Dedifferentiated amniotic fluid mesenchymal stem cell (primary cell): ENCODE results near the gene CELSR1.
"Not testable (repeated sequence)": the region's sequence is repeated elsewhere in the genome, so short reads cannot be mapped to it uniquely, and the experiment has no call there.

Experiments
- DNase-seq: peaks from one replicate; pipeline ENCODE4 v3.0.0-alpha.2; 2016; ENCODE audit errors: extremely low spot score

The CELSR1 gene

DNA sequence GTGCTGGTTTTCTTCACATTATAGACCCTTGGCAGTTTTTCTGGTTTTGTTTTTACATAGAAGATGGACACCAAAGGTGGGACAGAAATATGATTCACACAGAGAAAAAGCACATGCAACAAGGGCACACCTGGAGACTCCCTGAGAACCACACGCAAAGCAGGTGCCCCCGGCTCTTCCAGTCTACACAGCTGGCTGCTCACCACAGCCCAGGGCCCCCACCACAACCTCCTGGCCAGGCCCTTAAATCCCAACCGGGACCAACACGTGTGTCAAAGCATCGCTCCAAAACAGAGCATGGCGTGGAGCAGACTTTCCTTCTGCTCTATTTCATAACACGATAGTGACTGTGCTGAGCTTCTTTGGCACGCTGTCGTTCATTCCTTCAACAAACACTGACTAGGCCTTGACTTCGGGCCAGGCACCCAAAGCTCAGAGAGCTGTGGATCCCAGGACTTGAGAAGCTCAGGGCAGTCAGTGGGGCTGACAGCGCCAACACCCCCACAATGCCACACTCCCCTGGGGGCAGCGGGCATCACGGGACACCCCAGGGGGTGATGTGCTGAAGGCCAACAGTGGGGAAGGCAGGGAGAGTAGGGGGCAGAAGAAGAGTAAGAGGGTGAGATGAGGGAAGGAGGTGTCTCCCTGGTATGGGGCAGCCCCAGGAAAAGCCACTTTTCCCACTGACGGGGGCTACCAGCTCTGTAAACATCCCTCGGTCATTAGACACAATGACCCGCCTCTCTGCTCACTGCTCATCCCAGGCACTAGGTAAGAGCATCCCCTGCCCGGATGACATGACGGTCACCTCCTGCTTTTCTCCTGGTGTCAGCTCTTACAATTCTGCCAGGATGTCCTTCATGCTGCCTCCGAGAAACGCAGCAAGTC lies 26.0 kb downstream of the CELSR1 start:
- no peak for DNase-seq

DNA sequence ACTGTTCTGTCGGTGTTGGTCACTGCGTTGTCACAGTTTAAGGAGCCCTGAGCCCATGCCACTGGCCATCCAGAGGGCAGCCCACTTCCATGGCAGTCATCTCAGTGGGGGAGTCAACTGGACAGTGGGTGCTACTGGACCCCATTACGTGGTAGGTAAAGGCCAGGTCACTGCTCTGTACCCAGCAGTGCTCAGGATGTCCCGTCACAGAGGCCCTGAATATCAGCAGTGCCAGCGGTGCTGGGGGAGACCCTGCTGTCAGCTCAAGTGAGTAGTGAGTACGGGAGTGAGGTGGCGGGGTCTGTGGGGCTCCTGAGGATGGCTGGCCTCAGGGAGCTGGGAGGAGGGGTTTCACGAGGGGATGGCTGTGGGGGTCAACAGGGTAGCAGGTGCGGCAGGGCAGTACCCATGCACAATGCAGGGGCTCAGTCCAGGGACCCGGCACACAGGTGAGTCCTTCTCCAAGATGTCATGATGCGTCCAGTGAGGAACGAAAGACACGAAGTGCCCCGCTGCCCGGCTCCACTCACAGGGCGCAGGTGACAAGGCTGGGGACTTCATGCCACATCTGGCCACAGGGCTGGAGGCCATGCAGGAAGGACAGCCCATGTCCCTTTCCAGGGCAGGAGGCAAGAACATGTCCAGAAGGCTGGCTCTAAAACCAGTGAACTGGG lies 27.9 kb downstream of the CELSR1 start:
- DNase-seq = no peak

DNA sequence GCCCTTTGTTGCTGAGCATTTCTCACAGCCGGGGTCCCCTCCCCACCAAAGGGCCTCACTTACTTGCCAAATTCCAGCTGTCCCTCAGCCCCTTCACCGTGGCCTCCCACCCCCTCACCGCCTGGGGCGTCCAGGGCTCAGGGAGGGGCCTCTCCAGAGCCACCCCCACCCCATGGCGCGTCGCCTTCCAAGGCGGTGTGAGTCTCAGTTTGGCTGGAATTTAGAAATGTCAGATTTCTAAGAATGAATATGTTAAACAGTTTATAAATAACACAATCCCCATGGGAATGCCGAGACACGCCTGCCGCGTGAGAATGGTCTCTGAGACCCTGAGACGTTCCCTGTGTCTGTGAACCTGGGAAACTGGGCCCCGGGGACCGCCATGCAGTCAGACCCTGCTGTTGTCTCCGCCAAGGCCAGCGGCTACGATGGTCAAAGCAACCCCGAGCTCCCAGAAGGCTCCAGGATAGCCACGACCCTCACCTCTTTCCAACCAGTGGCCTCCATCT lies 28.9 kb downstream of the CELSR1 start:
- DNase-seq = no peak

DNA sequence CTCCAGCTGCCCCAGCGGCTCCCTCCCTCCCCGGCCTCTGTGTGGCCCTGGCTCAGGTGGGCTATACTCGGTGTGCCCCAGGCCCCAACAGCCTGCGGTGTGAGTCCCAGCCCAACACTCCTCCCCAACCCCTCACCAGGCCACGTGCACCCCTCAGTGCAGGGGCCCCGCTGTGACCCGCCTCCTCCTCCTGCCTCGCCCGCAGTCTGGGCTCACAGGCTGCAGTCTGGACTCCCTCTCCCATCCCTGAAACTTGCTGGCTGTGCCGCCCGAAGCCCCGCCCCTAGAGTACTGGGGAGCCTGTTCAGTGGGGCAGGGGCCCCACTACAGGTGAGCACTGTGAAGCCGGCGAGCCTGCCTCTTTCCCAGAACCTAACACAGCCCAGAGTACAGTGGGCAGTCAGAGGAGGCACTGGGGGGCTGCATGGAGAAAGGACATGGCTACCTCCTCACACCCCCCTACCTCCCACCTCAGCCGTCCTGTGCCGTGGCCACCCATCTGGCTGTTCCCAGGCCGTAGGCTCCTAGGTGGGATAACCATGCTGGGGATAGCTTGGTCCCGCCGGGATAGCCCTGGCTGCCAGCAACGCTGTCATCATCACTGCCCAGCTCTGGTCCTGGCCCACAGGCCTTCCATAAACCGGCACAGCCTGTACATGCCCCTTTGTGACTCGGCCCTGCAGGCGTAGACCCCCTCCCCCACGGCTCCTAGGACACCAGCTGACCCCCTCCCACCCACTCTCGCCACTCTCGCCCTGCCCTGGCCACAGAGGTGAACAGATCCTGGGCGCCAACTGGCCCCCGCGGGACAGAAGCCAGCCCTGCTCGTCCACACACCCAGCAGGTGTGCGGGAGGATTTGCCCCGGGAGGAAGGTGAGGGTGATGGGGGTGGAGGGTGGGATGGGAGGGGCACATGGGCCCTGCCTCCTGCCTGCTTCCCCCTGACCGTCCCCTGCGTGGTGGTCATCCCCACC lies 29.7 kb downstream of the CELSR1 start:
- no peak for DNase-seq

DNA sequence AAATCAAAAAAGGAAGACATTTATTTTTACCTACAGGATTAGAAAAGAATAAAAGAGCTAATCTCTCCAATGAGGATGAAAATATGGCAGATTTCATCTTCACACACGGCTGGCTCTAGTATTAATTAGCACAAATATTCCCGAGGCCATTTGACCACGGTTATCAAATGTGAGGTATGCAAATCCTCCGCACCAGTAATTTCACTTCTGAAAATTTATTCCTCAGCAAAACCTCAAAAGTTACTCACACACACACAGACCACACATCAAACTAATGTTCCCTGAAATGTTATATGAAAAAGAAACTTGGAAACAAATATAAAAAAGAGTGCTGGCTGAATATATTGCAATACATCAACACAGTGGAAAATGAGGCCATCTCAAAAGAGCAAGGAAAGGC lies 32.8 kb downstream of the CELSR1 start:
- DNase-seq = no peak

DNA sequence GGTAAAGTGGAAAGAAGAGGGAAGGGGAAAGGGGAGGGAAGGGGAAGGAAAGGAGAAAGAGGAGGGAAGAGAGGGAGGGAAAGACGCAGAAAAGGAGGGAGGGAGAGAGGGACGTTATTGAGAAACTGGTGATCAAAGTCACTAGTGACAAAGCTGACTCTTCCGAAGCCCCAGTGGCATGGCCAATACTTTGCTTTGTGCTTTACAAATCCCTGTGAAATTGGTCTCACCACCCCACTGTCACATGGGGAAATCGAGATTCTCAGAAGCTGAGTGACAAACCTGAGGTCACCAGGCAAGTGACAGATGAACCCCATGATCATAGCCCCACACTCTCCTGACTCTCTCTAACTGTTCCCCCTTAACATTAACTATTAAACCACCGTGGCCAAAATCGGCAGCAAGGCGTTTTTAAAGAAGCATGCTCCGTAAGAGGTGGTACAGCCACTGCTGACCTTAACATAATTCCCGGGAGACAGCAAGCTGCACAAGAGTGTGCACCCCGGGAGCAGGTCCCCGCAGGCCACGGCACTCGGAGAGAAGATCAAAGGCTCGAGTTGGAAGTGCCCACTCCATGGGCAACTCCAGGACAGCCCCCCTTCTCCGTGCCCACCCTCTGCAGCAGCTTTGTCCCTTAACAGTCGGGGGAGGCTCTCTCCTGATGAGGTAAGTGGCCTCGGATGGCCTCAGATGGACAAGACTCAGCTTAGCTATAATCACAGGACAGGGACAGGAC lies 34.8 kb downstream of the CELSR1 start:
- no peak for DNase-seq

DNA sequence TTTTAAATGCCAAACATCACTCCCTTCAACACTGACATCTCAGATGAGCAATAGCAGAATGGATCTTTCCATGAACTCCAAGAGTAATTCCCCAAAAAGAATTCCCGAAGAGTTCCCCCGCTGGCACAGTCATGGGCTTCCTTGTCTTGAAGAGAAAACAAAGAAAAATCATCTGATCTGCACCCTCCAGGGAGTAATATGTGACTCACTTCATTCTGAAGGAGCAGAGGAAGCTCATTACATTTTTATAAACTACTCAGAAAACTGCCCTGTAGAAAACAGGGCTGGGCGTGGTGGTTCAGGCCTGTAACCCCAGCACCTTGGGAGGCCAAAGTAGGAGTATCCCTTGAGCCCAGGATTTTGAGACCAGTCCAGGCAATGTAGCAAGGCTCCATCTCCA lies 35.7 kb downstream of the CELSR1 start:
- peak; percentile 52 for DNase-seq

DNA sequence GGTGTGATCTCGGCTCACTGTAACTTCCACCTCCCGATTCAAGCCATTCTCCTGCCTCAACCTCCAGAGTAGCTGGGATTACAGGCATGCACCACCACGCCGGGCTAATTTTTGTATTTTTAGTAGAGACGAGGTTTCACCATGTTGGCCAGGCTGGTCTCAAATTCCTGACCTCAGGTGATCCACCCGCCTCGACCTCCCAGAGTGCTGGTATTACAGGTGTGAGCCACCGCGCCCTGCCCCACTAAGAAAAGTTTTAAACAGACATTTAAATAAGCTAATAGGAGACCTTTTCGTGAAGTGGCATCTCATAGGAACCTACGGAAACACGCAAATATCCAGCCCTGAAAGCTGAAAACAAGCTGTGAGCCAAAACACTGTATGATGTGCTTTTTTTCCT lies 36.2 kb downstream of the CELSR1 start:
- DNase-seq = not testable (repeated sequence)

DNA sequence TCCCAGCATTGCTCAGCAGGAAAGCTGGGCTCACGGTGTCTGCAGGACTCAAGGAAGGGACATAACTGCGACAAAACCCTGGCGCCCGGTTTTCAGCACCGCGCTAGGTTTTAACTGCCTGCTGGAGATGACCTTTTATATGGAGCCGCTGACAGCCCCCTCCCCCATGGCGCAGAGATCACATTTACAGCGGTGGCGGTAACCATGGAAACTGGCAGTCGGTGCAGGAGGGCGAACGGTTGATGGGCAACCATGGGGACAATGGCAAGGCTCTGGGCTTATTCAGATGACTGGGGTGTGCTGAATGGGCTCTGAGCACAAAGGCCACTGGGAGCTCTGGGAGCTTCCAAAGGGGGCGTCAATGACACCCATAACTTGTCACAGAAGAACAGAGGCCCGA lies 37.2 kb downstream of the CELSR1 start:
- DNase-seq = no peak

DNA sequence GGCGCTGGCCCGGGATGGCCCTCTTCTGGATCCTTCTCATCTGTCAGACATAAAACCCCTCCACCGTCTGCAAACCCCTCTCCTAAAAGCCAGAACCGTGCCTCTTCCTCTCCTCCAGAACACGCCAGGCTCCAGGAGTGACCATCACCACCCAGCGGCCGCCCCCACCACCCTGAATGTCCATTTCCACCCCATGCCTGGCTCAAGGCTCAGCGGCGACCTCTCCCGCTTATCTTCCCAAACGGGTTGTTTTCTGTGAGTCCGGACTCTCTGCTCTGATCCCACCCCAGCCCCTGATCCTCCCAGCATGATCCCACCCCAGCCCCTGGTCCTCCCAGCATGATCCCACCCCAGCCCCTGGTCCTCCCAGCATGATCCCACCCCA lies 37.6 kb downstream of the CELSR1 start:
- DNase-seq = no peak

DNA sequence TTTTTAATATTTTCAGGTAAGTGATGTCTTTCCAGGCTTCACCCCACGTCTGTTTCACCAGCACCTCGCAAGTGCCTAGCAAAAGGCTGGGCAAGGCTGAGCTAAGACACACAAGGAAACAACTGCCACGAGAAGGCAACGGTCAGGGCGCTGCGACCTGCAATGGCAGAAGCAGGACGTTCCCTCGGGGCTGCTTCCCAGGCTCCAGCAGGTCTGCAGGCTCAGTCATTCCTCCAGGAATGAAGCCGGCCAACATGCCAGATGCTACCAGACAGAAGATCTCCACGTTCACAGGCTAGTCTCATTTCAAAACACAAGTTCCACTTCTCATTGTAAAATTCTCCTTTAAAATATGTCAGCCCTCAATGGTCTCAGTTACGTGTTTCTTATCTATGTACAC lies 45.5 kb downstream of the CELSR1 start:
- no peak for DNase-seq

DNA sequence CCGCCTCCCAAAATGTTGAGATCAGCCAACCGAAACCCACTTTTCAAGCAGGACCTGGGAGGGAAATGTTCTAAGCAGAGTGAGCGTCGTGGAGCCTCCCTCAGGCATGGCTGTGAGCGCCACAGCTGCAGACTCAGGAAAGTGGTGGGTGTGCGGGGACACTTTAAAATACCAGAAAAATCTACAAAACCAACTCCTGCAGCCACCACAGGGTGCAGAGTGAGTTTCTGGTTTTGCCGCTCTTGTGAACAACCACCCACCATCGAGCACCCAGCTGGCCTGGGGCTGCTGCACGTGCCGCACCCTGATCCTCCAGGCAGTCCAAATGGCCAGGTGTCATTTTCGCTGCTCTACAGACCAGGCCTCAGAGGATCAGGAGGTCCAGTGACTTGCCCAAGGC lies 46.9 kb downstream of the CELSR1 start:
- no peak for DNase-seq

DNA sequence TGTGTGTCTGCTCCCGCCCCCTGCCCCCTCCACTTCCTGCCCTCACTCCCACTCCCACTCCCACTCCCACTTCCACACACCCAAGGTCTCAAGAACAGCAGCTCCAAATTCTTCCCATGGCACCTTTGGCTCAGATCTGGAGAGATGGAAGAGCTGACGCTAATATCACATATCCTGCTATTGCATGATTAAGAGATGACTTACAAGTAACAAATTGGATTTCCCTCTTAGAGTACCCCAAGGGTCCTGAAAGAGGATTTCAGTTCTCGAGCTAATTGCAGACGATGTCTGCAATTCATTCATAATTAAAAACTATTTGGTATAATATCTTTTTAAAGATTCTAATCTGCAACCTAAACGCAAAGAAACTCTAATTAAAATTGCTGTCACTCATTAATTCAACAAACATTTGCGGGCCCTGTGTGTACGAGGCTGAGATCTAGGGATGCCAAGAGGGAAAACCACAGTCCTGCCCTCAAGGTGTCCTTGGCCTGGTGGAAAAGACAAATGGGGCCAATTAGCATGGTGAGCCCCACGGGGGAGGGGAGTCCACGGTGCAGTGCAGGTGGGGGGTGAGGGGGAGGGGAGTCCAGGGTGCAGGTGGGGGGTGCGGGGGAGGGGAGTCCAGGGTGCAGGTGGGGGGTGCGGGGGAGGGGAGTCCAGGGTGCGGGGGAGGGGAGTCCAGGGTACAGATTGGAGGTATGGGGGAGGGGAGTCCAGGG lies 50.3 kb downstream of the CELSR1 start:
- no peak for DNase-seq

DNA sequence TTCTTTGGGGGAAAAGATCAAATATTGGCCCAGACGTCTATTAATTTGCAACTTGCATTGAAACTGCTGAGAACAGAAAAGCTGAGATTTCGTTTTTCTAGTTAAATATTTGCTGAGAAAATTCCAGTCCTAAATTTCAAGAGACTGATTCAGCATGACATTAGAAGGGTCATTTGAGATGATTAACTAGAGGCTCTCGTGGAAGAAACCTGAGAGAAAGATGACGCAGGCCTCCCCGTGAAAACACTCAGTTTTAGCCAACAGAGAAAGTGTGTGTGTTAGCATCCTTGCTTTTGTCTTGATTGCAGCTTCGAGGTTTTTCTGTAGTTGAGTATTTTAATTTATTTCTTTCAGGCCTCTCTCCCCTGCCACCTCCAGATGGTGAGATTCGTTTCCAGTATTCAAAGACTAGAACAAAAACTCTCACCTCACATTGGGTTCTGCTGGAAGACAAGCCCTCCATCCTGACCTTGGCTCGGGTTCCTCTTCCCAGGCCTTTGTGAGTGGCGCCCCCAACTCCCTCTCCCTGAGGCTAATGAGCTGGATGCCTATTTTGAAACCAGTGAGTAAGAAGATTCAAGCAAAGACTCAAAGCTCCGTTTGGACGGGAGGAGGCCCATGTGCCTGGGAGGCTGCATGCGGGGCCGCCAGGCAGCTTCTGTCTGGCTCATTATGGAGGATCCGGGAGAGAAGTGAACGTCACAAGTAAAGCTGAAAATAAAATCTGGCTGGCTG lies 52.4 kb downstream of the CELSR1 start:
- DNase-seq = peak; percentile 82

DNA sequence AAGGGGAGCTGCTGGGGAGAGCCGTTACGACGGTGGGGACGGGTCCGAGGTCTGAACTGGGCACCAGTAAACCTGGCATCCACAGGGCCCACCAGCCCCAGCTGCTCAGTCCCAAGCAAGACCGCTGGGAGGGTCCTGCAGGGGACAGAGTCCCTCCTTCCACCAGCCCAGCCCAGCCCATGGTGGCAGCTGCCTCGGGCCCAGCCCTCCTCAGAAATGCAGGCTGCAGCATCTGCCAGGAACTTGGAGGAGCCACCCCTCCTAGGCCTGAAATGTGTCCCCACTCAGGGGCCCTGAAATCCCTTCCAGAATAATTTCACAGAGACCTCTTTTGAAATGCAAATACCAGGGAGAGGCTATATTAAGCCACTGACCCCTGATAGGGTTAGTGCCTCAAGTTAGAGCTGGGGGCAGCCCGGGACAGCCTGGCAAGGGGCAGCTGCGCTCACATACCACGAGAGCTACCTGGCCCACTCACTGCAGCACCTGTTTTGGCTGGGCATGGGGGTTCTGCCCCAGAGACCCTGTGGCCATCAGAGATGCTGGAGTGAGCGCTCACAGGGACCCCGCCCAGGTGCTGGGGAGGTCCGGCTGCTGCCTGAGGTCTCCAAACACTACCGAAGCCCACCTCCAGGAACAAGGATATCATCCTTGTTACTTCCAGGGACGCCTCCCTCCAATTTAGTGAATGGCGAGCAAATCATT lies 53.1 kb downstream of the CELSR1 start:
- peak; percentile 24 for DNase-seq

DNA sequence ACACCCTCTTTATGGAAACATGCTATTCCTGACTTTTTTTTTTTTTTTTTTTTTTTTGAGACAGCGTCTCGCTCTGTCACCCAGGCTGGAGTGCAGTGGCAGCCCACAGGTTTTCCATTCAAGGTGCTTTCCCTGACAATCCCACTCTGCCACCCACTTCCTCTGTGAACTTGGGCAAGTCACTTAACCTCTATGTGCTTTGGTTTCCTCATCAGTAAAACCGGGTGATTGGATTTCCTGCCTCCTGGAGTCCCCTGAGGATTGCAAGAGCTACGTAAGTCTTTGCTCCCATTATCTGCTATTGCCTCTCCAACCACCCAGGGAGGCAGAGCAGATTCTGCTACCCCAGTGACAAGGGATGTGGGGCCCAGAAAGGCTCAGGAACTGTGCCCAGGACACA lies 54.1 kb downstream of the CELSR1 start:
- no peak for DNase-seq

DNA sequence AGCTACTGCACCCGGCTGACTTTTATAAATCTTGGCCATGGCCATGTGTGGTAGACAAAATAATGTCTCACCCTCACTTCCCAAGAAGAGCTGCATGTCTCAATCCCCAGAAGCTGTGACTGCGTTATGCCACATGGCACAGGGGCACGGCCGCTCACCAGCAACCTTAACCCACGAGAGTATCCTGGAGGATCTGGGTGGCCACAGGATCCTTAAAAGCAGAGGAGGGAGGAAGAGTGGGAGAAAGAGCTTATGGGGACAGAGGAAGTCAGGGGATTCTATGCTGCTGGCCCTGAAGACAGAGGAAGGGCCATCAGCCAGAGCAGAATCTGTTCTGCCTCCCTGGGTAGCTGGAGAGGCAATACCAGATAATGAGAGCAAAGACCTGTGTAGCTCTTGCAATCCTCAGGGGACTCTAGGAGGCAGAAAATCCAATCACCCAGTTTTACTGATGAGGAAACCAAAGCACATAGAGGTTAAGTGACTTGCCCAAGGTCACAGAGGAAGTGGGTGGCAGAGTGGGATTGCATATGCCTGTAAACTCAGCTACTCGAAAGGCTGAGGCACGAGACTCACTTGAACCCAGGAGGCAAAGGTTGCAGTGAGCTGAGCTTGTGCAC lies 55.3 kb downstream of the CELSR1 start:
- no peak for DNase-seq

DNA sequence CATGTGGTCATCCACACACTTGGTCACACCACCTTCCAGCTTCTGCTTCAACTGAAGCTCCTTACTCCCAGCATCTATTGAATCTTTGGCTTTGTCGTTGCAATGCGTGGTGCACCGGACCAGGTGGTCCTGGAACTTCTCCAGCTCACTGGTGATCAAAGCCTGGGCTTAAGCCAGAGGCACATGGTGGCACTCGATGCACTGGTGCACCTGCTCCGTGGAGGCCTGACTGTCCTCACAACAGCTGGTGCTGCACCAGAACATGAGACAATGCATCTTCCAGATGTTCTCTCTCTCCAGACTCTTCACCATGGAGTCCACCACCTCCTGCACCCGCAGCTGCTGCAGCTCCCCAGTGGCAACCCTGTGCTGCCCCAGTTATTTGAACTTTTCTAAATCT lies 56.0 kb downstream of the CELSR1 start:
- no peak for DNase-seq

DNA sequence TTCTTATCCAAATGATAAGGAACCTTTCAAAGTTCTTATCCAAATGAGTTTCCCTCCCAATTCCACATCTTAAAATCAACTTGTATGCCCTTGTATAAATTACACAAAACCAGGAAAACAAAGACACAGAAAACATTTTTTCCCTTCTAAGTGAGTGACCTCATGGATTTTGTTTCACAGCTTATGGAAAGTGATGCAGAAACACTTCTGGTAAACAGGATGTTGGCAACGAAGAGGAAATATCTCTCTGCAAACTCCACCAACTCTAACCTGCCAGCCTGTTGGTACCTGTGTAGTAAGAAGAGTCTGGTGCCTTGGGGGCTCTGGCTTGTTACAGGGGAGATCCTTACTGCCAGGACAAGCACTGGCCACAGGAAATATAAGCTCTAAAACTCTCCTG lies 57.0 kb downstream of the CELSR1 start:
- no peak for DNase-seq
